Glomerular visceral epithelial cell (primary cell): ENCODE data around the gene DBNDD1.
"Not testable (repeated sequence)": the region's sequence is repeated elsewhere in the genome, so short reads cannot be mapped to it uniquely, and the experiment has no call there.

Experiments used
- DNase-seq: peaks from one replicate; pipeline ENCODE4 v3.0.0-alpha.2; 2016; ENCODE audit errors: extremely low spot score

DBNDD1 gene

GRCh38 chr16:89988951-89989350 is 30.3 kb downstream of the DBNDD1 start:
- DNase-seq = no peak

DNA sequence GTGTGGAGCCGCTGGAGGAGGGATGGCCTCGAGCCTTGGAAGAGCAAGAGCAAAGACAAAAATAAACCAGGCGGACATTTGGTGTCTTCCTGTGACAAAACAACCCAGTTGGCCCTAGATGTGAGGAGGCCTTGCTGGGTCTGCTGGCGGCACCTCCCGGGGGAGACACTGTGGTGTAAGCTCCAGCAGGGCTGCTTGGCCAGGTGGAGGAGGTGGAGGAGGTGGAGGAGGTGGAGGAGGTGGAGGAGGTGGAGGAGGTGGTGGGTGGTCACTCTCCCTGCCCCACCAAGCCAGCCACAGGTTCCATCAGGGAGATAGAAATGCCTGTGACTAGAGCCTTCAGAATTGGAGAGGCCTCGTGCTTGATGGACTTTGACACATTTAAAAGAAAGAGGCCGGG is 32.1 kb downstream of the DBNDD1 start:
- DNase-seq = no peak

- DNase-seq = no peak
Observed at GRCh38 chr16:89986600-89986999, 32.7 kb downstream of the DBNDD1 start.

- DNase-seq = no peak
Observed at GRCh38 chr16:89985219-89985618, 34.0 kb downstream of the DBNDD1 start.

- no peak for DNase-seq
Observed at GRCh38 chr16:89984216-89984615, 35.0 kb downstream of the DBNDD1 start.

GRCh38 chr16:89983536-89983935 is 35.7 kb downstream of the DBNDD1 start:
- no peak for DNase-seq

DNA sequence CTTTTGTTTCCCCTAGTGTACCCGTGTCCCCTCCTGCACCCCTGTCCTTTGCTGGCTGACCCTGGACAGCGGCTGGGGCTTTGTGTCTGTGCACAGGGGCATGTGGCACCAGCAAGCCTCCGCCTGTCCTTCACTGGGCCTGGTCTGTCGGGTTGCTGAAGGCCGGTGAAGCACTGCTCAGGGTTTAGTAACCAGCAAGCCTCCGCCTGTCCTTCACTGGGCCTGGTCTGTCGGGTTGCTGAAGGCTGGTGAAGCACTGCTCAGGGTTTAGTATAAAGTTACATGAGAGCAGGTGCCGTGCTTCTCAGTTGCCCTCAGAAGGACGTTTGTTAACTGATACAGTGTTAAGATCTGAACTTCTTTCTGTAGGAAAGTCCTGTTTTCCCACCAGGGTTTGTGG is 36.9 kb downstream of the DBNDD1 start:
- no peak for DNase-seq

DNA sequence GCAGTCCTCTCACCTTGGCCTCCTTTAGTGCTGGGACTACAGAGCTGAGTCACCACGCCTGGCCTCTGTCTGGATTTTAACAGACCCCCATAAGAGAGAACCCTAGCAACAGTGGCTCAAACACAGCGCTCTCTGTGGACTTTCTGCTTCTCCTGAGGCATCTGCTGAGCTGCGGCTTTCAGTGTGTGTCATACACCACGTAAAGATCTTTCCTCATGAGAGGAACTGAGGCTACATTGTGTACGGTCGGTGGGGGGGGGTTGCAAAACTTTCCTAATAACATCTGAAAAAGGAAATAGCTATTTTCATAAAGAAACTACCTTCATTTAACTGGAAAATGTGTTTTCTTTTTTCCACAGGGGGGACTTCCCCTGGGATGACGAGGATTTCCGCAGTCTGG is 37.8 kb downstream of the DBNDD1 start:
- no peak for DNase-seq

DNA sequence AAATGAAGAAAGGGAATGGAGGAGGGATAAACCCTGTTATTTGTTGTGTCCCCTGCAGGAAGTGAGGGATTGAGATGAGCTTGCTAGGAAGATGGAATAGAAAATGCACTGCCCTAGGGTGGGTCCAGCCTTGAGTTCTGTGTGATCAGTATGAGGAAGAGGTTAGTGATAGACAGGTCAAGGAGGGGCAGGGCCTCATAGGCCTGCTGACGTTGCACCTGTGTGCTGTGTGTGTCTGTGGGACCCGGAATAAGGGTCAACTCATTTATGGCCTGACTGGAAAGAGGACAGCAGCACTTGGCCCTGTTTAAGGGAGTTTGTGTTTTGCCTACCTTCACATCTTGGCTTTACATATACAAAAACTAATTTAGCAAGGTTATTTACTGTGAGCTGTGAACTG is 44.4 kb downstream of the DBNDD1 start:
- no peak for DNase-seq

GRCh38 chr16:89973654-89974335 is 45.5 kb downstream of the DBNDD1 start:
- no peak for DNase-seq

DNA sequence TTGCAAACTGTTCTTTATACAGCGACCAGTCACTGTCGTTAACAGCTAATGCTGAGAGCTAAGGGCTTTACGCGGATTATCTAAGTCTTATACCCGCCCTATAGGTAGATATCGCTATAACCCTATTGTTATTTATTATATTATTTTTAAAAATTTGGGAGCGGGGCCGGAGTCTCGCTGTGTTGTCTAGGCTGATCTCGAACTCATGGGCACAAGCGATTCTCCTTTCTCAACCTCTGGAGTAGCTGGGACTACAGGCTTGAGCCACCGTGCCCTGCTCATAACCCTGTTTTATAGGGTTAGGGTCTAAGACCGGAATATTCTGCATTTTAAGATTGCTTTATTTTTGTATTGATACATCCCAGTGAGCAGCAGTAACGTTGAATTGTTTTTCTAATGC is 46.0 kb downstream of the DBNDD1 start:
- DNase-seq = no peak

DNA sequence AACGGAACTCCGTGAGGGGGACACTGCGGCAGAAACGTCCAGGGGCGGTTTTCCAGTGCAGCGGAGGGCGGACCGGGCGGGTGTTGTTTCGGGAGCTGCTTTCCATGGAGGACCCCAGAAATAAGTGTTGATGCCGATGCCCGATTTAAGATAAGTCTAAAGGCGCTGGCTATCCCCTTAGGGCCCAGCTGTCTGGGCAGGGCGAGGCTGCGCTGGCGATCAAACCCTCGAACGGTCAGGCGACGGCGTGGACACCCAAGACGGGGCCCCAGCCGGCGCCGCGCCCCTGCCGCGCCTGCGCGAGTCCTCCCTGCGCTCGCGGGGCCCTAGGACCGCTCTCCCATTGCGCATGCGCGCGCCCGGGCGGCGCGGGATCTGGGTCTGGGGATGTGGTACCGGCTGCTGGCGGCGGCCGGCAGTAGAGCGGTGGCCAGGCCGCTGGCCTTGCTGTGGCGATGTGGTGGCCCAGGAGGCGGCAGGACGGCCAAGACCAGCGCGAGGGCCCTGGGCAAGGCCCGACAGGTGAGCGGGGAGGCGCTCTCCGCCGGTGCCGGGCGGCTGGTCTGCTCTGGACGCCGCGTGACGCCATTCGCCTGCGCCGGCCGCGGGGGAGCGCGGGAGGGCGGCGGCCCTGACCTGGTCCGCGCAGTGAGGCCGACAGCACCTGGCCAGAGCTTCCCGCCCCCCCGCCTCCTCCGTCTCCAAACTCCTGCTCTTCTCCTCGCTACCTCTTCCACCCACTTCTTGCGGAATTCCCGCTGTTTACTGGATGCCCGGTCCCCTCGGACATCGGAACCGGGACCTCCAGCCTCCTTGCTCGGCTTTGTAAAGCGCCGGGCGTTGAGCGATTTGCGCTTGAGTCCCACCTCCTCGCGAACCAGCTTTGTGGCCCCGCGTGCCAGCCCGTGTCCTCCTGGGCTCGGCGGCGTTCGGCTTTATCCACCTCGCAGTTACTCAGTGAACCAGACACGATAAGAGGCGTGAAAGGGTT is 46.7 kb downstream of the DBNDD1 start:
- DNase-seq = peak; percentile 93

DNA sequence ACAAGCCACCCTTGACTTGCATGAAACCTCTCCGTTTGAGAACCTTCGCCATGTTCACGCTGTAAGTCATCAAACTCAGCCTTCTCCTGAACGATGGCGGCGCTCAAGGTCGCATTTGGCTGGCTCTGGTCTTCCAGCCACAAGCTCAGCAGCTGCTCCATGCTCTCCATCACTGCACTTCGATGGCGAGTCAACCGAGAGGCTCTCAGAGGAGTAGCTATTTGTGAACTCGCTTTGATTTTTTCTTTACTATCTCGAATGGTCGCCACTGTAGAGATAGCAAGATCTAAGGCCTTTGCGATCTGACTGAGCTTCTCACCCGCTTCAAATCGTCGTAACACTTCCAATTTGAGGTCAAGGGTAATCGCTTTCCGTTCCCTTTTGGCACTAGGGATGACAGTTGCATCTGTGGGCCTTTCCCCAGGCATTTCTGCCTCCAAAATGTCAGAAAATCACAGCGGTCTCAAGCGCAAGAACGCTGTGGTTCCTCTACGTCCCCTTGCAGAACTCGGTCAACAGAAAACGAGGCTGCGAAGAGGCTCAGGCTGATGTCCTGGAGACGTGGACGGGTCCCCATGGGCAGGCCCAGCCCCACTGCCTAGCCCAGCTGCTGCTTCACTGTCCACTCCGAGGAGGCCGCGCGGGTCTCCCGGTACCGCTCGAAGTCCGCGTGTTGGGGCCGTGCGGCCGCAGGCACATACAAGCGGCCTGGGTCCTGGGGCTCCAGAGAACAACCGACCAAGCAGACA is 47.6 kb downstream of the DBNDD1 start:
- DNase-seq = no peak

- no peak for DNase-seq
Observed at GRCh38 chr16:89969741-89970410, 49.4 kb downstream of the DBNDD1 start.

- not testable (repeated sequence) for DNase-seq
Observed at GRCh38 chr16:89968074-89968473, 51.2 kb downstream of the DBNDD1 start.

- not testable (repeated sequence) for DNase-seq
Observed at GRCh38 chr16:89967436-89967835, 51.8 kb downstream of the DBNDD1 start.

DNA sequence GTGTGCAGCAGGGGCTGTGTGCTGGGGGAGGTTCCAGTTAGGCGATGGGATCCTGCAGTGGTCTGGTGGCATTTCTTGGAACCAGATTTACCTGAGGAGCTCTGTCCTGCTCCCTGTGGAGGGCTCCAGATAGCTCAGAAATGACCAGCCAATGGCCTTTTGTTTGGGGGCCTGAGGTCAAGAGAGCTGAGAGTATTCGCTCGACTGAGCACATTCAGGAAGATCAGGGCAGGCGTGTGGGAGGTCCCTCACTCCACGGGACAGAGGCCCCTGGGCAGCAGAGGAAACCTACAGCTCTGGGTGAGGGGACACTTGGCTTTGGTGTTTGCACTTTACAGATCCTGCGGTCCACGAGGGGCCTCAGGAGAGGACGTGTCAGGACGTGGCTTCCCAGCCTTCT is 52.5 kb downstream of the DBNDD1 start:
- DNase-seq = no peak

GRCh38 chr16:89965447-89966225 is 53.6 kb downstream of the DBNDD1 start:
- DNase-seq = no peak

GRCh38 chr16:89964201-89964600 is 55.1 kb downstream of the DBNDD1 start:
- no peak for DNase-seq

- DNase-seq = no peak
Observed at GRCh38 chr16:89962754-89963498, 56.3 kb downstream of the DBNDD1 start.
